Measurements from ENCODE around the gene GJD3.

The GJD3 gene

DNA sequence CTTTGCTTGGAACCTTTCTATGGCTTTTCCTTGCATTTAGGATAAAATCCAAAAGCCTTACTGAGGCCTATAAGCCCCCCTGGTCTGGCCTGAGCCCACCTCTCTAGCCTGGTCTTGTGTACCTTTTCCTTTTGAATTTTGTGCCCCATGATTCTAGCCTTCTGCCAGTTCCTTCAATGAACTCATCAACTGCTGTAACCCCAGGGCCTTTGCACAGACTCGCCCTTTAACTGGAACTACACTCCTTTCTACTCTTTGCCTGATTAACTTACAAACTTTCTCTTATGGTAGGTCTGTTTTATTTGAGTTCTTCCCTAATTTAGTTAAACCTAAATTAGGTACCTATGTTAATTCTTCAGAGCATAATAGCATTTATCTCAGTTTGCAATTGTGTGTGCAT, 24.2 kb downstream of the GJD3 start:
- no peak for DNase-seq (ENCODE audit: low spot score)

DNA sequence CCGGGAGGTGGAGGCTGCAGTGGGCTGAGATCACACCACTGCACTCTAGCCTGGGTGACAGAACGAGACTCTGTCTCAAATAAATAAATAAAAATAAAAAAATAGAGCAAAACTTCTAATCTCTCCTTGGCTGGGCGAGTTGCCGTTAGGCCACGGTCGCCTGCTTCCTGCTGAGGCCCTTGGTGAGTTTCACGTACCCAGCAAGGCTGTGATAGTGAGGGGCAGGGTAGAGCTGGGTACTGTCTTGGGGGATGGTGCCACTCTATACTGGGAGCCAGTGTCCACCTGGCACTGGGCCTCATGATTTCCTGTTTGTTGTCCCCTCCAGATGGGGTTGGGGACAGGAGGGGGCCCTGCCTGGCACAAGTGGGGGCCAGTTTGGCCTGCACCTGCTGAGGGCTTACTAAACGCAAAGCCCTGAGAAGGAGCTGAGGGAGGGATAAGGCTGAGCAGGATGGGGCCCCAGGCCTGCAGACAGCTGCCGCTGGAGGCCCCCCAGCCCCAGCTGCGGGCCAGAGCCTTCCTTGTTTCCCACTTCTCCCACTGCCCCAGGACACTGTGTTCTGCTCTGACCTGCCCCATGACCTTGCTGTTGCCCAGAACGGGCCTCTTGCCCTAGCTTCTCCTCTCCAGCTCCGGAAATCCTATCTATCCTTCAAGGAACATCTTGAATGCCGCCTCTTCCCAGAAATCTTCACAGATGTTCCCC, 25.4 kb downstream of the GJD3 start:
- no peak for DNase-seq (ENCODE audit: low spot score)

DNA sequence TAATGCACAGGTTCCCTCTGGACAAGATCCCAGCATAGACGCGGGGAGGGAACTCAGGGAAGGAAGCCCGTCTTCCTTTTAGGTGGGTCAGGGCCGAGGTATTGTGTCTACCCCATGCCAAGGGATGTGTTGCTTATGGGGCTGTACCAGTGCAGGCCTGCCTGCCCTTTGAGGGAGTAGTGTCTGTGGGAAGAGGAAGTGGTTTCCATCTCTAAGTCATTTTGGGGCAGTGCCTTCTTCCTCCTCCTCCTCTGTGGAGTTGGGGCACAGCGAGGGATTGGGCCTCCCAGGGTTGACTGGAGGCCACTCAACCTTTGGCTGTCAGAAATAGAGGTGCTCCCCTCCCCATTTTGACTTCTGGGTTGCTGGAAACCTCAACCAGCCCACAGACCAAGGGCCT, 26.5 kb downstream of the GJD3 start:
- no peak for DNase-seq (ENCODE audit: low spot score)

DNA sequence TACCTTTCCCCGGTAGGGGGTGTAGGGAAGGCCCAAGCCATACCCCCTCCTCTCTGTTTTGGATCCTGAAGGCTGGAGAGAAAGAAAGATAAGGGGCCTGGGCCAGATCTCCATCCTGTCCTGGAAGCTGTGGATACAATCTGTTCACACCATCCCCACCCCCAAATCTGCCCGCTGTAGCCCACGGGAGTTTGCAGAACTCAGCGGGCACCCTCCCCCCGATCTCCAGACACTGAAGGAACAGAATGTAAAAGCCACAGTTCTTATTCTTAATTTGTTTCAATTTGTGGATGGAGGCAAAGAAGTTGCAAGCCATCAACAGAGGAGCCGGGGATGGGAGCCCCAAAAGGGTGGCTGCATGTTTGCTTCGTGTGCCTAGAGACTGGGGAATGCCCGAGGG, 27.2 kb downstream of the GJD3 start:
- no peak for DNase-seq (ENCODE audit: low spot score)

DNA sequence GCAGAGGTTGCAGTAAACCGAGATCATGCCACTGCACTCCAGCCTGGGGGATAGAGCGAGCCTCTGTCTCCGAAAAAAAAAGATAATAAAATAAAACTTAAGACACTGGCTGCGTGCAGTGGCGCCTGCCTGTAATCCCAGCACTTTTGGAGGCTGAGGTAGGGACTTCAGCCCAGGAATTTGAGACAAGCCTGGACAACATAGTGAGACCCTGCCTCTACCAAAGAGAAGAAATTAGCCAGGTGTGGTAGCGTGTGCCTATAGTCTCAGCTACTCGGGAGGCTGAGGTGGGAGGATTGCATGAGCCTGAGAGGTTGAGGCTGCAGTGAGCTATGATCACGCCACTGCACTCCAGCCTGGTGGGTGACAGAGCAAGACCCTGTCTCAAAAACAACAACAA, 28.9 kb downstream of the GJD3 start:
- DNase-seq (ENCODE audit: low spot score) = no peak

DNA sequence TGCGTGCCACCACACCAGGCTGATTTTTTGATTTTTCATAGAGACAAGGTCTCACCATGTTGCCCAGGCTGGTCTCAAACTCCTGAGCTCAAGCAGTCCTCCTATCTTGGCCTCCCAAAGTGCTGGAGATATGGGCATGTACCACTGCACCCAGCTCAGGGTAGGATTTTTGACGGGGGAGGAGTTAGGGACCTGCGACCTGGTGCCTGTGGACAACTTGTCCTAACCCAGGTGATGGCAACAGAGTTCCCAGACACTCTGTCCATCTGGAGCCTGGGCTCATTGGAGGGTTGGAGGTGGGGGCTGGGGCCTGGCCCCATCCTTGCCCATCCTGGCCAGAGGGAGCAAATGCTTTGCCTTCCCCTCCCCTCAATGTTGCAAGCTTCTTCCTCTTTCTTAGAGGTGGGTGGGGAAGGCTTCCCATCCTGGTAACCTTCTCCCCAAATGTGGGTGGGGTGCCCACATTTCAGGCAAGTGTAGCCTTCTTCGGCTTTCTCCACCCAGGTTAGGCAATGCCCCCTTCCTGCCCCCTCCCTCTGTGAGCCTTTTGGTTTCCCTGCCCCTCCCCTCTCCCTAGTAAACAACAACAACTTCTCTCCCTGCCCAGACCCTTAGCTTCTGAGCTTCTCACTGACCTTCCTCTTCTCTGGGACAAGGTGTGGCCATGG, 30.6 kb downstream of the GJD3 start:
- DNase-seq (ENCODE audit: low spot score) = no peak

DNA sequence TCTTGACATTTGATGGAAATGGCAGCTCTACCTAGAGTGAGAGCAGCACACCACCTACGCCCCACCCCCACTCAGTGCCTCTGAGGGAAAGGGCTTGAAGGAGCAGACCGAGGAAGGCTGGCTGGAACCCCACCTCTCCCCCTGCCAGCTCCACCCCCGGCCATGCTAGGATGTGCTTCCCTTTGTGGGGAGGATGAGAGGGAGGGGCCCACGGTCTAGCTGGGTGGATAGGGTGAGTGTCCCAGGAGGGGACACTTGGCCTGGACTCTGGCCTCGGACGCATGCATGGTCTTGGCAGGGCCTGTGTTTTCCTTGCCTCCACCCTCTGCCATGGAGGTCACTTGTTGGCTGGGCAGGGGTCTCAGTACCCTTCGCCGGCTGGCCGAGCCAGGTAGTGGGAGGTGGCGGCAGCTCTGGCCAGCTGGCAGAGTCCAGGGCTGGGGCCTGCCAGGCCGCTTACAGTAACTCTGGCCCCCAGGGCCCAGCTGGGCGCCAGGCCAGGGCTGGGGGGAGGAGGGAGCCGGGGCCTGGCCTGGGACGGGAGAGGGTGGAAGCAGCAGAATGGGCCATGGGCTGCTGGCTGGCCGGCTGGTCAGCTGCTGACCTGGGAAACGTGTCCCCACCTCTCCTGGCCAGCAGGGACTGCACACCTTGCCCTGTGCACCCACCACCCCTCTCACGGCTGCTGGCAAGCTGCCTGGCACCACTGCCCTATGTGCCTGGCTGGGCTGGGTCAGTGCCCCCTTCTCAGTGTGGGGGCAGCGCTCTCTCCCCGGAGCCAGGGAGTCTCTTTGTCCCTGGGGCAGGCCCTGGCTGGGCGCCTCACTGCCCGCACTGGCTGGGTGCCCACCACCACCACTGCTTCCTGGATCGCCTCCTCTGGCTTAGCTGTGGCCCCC, 32.5 kb downstream of the GJD3 start:
- no peak for DNase-seq (ENCODE audit: low spot score)

DNA sequence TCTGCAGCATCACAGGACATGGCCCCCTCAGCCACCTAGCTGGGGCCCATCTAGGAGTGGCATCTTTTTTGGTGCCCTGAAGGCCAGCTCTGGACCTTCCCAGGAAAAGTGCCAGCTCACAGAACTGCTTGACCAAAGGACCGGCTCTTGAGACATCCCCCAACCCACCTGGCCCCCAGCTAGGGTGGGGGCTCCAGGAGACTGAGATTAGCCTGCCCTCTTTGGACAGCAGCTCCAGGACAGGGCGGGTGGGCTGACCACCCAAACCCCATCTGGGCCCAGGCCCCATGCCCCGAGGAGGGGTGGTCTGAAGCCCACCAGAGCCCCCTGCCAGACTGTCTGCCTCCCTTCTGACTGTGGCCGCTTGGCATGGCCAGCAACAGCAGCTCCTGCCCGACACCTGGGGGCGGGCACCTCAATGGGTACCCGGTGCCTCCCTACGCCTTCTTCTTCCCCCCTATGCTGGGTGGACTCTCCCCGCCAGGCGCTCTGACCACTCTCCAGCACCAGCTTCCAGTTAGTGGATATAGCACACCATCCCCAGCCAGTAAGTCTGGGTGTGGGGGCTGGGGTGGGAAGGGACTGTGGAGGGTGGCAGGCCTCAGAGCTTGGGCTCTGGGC, 33.6 kb downstream of the GJD3 start:
- no peak for DNase-seq (ENCODE audit: low spot score)

DNA sequence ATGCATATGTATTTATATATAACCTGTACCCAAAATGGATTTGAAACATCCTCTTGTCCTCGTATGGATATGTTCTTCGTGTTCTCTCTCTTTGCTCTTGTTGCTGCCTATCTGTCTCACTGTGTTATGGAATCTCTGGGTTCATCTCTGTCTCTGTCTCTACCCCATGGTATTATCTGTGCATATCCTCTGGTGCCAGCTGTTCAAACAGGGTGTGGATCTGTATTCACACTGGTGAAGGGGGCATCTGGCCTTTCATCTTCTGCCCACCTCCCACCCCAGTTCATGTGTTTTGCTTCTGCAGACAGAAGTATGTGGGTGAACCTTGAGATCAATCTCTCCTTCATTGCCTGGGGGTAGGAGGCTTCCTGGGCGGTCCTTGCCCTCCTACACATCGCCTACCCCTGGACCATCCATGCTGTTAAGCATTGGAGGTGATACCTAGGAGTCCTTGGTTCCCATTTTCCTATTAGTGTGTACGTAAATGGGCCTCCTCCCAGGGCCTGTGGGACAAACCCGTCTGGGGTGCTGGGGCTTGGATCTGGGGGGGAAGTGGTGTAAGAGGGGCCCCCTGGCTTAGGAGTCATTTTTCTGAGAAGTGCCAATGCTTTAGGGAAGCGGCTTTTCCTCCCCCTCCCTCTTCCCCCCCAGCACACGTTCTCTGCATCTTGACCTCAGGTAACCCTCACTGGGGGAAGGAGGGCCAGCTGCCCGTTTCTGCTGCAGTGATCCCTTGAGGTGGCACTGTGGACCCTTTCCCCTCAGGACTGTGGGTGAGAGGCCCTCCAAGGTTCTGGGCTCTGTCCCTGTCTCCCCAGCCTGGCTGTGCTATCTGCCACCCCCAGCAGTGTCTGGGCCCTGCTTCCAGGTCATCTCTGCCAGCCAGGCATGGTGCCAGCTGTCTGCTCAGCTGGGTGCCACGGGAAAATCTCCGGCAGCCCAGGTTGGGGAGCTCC, 34.4 kb downstream of the GJD3 start:
- no peak for DNase-seq (ENCODE audit: low spot score)

DNA sequence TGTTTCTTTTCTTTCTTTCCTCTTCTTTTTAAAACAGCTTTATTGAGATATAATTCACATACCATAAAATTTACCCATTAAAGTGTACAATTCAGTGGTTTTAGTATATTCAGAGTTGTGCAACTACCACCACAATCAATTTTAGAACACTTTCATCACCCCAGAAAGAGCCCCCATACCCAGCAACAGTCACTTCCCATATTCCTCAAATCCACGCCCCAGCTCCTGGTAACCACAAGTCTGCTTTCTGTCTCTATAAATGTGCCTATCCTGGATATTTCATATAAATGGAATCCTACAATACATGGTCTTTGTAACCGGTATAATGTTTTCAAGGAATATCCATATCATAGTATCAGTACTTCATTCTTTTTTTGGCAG, 36.2 kb downstream of the GJD3 start:
- no peak for DNase-seq (ENCODE audit: low spot score)

DNA sequence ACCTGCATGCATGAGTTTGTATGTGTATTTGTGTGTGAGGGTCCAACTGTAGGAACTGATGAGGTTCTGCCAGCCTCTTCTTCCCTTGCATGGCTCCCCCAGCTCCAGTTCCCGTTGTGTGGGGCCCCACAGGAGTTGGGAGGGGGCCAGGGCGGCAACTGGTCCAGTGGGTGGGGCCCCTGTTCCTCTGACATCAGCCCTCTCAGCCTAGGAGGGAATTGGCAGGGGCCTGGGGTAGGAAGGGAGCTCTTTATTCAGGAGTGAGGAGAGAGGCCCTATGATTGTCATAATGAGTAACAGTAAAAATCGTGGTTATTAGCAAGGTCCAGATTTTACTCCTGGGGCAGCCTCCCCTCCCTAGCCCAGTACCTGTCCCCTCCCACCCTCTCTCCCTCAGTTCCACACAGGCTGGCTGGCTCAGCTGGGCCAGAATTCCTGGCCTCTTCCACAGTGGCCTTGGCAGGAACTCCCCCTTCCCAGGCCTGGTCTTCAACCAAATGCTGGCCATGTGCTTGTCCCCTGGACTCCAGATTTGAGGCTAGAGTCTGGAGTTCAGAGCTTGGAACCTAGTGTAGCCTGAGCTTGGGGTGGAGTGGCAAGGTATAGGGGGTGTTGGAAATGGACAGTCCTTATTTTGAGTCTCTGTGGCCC, 36.7 kb downstream of the GJD3 start:
- DNase-seq (ENCODE audit: low spot score) = no peak

DNA sequence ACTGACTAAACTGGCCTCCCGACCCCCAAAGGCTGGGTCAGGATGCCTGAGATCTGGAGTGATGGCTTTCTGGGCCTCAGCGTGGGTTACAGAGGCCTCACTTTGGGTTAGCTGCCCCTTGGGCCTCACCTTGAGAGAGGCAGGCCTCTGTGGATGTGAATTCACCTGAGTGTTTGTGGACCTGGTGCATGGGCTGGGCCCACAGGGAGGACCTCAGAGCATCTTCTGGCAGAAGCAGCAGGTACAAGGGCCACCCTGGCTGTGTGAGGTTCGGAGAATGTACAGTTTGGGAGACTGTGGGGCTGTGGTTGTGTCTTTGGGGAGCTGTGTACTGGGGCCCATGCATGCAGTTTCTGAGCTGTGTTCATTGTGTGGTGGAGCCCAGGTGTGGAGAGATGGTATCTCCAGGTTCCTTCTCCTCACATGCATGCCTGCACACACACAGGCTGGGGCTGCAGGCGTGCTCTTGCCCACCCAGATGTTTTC, 37.2 kb downstream of the GJD3 start:
- no peak for DNase-seq (ENCODE audit: low spot score)

DNA sequence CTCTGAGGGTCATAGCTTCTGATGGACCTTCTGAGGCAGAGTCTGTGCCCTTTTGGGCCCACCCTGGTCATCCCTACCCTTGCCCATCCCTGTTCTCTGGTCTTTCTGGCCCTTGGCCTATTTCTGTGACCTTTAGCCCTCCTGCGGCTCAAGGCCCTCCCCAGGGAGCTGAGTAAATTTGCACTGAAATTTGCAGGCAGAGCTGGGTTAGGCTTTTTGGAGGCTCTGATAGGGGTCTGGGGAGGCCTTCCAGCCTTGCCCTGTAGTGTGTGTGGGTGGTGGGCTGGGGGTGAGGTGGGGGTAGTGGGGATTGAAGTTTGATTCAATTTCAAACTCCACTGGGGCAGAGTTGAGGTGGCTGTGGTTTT, 37.7 kb downstream of the GJD3 start:
- DNase-seq (ENCODE audit: low spot score) = no peak

DNA sequence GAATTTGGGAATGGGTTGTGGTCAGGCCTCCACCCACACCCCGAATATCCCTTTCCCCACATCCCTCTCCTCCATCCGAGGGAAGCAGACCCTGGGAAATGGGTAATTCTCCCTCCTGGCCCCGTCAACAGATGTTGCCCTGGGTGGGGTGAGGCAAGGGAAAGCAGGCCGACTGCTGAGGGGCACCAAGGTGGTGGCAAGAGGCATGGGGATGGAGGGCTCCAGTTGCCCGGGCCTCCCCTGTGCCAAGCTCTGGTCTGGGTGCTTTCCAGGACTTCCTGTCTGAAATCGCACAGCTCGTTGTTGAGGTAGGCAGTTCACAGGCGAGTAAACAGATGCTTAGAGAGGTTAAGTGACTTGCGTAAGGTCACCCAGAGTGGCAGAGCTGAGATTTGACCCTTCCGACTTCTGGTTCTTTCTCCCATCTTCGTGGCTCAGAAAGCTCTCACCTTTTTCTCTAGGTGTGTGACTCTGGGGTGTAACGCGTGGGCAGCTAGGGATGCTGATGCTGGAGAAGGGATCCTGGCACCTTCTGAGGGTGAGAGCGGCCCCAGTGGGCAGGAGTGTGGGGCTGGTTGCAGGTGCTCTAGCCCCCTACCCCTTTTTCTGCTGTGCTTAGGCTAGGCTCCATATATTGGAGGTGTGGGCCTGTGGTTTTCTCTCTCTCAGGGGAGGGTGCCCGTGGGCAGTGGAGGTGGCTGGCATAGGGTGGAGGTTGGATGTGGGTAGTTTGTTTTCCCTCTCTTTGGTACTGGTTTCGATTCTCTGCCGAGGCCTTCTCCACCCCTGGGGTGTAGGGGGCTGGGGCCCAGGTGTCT, 38.3 kb downstream of the GJD3 start:
- no peak for DNase-seq (ENCODE audit: low spot score)

DNA sequence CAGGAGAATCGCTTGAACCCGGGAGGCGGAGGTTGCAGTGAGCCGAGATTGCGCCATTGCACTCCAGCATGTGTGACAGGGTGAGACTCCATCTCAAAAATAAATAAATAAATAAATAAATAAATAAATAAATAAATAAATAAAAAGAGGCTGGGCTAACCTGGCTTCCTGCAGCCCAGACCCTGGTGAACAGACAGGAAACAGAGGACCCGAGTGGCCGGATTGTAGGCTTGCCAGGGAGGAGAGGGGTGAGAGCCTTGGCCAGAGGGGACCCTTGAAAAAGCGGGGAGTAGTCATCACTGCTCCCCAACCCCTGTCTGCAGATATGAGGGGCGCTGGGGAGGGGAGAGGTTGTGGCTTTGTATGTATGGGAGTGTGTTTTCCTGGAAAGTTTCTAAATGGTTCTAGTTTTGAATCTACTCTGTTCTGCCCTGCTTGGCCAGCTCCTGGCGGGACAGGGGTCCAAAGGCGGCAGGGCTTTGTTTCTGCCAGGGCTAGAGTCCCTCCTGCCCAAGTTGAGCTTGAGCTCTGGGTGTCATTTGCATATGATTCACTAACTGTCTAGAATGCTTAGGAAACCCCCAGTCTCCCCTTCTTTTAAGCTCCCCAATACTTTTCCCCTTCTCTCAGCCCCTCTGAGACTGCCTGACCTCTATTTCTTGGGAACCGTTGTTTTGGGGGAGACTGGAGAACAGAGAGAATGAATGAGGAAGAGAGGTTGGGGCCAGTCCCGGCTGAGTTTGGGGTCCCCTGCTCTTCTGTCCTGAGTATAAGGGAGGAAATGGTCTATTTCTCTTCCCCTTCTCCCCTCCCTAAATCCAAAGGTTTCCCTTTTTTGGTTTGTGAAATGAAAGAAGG, 39.2 kb downstream of the GJD3 start:
- DNase-seq (ENCODE audit: low spot score) = no peak

DNA sequence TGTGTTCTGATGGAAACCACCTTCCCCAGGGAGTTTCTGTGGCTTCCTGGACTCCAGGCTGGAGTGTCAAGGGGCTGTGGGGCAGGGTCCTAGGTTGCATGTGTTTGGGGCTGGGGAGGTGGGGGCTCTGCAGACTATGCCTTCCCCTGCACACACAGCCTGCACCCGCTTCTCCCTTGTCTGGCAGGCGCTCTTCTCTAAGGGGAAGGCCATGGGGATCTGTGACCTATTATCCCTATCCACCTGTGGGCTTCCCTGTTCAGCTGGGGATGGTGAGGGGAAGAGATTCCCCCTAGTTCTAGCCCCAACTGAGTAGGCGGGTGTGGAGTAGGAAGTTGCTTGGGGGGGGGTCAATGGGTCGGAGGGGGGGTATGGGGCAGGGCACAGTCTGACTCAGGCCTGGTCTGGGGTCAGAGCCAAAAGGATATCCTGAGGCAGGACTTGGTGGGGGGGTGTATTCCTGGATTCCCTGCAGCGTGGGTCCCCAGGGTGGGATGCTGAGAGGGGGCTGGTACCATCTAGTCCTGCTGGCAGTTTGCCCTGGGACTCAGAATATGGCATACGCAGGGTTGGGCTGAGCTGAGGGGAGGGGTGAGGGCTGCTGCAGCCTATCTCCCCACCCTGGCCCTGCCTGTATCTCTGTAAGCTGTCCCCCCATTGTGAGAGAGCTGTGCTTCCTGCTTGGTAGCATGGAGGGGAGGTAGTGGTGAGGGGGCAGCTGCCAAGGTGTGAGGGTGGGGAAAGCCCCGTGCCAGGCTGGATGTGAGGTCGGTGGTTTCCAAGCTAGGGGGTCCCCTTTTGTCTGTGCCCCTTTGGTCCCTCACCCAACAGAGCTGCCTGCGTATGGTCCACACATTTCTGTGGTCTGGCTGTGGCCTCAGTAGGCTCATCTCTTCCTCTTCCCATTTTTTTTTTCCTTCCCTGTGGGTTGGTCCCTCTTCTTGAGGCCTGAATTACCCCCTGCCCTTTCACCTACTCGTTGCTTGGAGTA, 40.9 kb downstream of the GJD3 start:
- DNase-seq (ENCODE audit: low spot score) = no peak
